Measurements from ENCODE around the gene OVOL3. TPM values are rescaled to one million over a fixed set of nuclear protein-coding genes. Genes with fewer than 3 reads are reported as not detected.
A peak's percentile ranks its signal among the peaks of the same experiment; 100 is the strongest.
"Not testable (repeated sequence)": the region's sequence is repeated elsewhere in the genome, so short reads cannot be mapped to it uniquely, and the experiment has no call there.

Gene OVOL3
- total RNA-seq, 1 donor from 2014 or later, result not detected

- Mint-ChIP-seq H3K4me3 (ENCODE audit: unreplicated experiment) (no peak overlapping the region), H3K27me3 (ENCODE audit: unreplicated experiment) (peaks cover 14% of the 10 kb centered on the region), H3K9me3 (ENCODE audit: unreplicated experiment) (no peaks in the 10 kb centered on the region), H3K4me1 (ENCODE audit: unreplicated experiment) (peaks cover 7% of the 10 kb centered on the region), H3K27ac (ENCODE audit: unreplicated experiment) (peak overlapping the region; percentile 61), H3K36me3 (ENCODE audit: low read depth, unreplicated experiment) (peaks cover 38% of the 10 kb centered on the region)
- no peak for DNase-seq (ENCODE audit: low spot score)
- TF ChIP-seq CTCF (IDR thresholded peaks at IDR 0.05; ENCODE audit: unreplicated experiment), result no peak
These were observed 10.7 kb downstream of the OVOL3 start for GRCh38 chr19:36121486-36122124.

- no peak for DNase-seq (ENCODE audit: low spot score)
- Mint-ChIP-seq H3K27ac (ENCODE audit: unreplicated experiment) (peak overlapping the region; percentile 61), H3K4me1 (ENCODE audit: unreplicated experiment) (no peaks in the 10 kb centered on the region), H3K4me3 (ENCODE audit: unreplicated experiment) (no peak overlapping the region), H3K36me3 (ENCODE audit: low read depth, unreplicated experiment) (peaks cover 21% of the 10 kb centered on the region), H3K27me3 (ENCODE audit: unreplicated experiment) (peaks cover 4% of the 10 kb centered on the region), H3K9me3 (ENCODE audit: unreplicated experiment) (no peaks in the 10 kb centered on the region)
- TF ChIP-seq CTCF (IDR thresholded peaks at IDR 0.05; ENCODE audit: unreplicated experiment), result no peak
These were observed 14.6 kb downstream of the OVOL3 start for GRCh38 chr19:36125557-36125956.

DNA sequence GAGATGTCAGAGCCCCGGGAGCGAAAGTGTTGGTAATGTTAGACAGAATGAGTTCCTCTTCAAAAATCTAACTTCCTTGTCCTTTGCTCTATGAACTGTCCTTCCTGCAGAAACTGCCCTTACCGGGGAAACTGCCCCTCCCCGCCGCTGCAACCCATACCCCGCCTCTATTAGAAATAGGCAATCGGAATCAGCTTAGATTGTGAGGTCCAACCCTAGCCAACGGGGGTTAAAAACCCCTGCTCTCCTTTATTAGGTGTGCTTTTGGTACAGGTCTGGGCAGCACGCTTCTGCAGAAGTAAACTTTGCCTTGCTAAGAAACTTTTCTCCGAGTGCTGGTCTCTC lies 17.4 kb downstream of the OVOL3 start:
- Mint-ChIP-seq H3K4me1 (ENCODE audit: unreplicated experiment) (no peaks in the 10 kb centered on the region), H3K9me3 (ENCODE audit: unreplicated experiment) (no peaks in the 10 kb centered on the region), H3K4me3 (ENCODE audit: unreplicated experiment) (peak overlapping the region; percentile 83), H3K36me3 (ENCODE audit: low read depth, unreplicated experiment) (peaks cover 7% of the 10 kb centered on the region), H3K27ac (ENCODE audit: unreplicated experiment) (peak overlapping the region; percentile 96), H3K27me3 (ENCODE audit: unreplicated experiment) (peaks cover 6% of the 10 kb centered on the region)
- DNase-seq (ENCODE audit: low spot score), result no peak
- TF ChIP-seq CTCF (IDR thresholded peaks at IDR 0.05; ENCODE audit: unreplicated experiment), result no peak

GRCh38 chr19:36131221-36131620 lies 20.3 kb downstream of the OVOL3 start:
- H3K4me3 Mint-ChIP-seq (ENCODE audit: unreplicated experiment); H3K9me3 Mint-ChIP-seq (ENCODE audit: unreplicated experiment); DNase-seq (ENCODE audit: low spot score); H3K27ac Mint-ChIP-seq (ENCODE audit: unreplicated experiment); H3K4me1 Mint-ChIP-seq (ENCODE audit: unreplicated experiment); H3K27me3 Mint-ChIP-seq (ENCODE audit: unreplicated experiment); H3K36me3 Mint-ChIP-seq (ENCODE audit: low read depth, unreplicated experiment): not testable (repeated sequence)

- H3K4me1 Mint-ChIP-seq (ENCODE audit: unreplicated experiment); H3K4me3 Mint-ChIP-seq (ENCODE audit: unreplicated experiment); H3K27me3 Mint-ChIP-seq (ENCODE audit: unreplicated experiment); H3K9me3 Mint-ChIP-seq (ENCODE audit: unreplicated experiment); H3K27ac Mint-ChIP-seq (ENCODE audit: unreplicated experiment); DNase-seq (ENCODE audit: low spot score); H3K36me3 Mint-ChIP-seq (ENCODE audit: low read depth, unreplicated experiment): not testable (repeated sequence)
These were observed 23.9 kb downstream of the OVOL3 start for GRCh38 chr19:36134867-36135266.

GRCh38 chr19:36136964-36137686 lies 26.2 kb downstream of the OVOL3 start:
- H3K4me3 Mint-ChIP-seq (ENCODE audit: unreplicated experiment), result no peak overlapping the region
- no peak overlapping the region for H3K27ac Mint-ChIP-seq (ENCODE audit: unreplicated experiment)
- H3K27me3 Mint-ChIP-seq (ENCODE audit: unreplicated experiment), result peaks cover 17% of the 10 kb centered on the region
- TF ChIP-seq CTCF (IDR thresholded peaks at IDR 0.05; ENCODE audit: unreplicated experiment), result no peak
- DNase-seq (ENCODE audit: low spot score), result no peak
- no peaks in the 10 kb centered on the region for H3K9me3 Mint-ChIP-seq (ENCODE audit: unreplicated experiment)
- peaks cover 11% of the 10 kb centered on the region for H3K36me3 Mint-ChIP-seq (ENCODE audit: low read depth, unreplicated experiment)
- peaks cover 16% of the 10 kb centered on the region for H3K4me1 Mint-ChIP-seq (ENCODE audit: unreplicated experiment)
